Stimulated activated CD8-positive, alpha-beta memory T cell treated with anti-CD3 and anti-CD28 coated beads, Interleukin-15, amount 100 ng/mL, for 24 hours (primary cell): ENCODE results near the gene DNAH9.

Experiments
- DNase-seq: peaks from one replicate; pipeline ENCODE4 v3.0.0-alpha.2; 2020; ENCODE audit warnings: low read depth

The DNAH9 gene

DNA sequence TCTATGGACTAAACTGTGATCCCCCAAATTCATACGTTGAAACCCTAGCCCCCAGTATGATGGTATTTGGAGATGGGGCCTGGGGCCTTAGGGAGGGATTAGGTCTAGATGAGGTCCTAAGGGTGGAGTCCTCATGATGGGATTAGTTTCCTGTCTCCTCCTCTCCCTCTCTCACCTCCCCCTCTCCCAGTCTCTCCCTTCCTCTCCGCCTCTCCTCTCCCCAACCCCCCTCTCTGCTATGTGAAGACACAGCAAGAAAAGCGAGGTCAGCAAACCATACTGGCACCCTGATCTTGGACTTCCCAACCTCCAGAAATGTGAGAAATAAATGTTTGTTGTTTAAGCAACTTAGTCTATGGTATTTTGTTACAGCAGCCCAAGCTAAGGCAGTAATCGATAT lies 383.6 kb downstream of the DNAH9 start:
- DNase-seq, result no peak

DNA sequence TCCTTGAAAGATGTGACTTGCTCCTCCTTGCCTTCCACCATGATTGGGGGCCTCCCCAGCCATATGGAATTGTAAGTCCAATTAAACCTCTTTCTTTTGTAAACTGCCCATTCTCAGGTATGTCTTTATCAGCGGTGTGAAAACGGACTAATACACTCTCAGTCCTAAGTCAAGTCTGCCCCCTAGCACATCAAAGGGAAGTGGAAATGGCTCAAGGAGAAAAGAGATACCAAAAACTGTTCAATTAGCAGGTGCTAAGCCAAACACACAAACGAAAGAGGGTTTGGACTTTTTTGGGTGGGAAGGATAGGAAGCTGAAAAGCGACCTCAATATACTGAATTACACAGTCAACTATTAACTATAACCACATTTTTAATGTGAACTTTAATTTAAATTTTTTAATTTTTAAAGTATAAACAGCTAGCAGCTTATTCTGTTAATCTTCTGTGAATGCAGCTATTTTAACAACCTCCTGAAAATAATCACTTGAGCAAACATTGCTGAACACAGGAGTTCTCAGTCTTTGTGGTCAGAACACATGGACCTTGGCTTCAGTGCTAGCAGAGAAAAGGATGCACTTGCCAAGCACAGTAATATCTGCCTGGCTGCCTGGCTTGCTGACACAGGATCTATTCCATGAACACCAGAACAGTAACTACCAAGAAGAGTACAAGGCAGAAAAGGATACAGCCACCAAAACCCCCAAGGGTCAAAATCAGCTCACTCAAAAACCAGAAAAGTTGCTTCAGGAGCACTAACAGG lies 388.1 kb downstream of the DNAH9 start:
- DNase-seq, result no peak

DNA sequence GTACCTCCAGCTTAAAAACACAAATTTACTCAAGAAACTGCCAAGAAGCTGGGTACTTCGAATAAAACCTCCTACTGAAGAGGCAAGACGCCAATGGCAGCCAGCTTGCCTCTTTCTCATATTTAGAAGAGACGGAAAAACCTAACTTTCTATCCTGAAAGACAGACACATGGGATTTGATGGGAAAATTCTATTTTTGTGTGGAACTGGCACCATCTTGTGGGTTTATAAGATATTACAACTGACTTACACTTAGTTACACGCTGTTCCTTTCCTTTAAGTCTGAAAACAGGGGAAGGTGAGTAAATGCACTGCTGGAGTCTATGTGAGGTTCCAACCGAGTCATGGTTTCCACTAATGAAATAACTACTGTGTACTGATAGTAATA lies 388.7 kb downstream of the DNAH9 start:
- DNase-seq, result no peak

DNA sequence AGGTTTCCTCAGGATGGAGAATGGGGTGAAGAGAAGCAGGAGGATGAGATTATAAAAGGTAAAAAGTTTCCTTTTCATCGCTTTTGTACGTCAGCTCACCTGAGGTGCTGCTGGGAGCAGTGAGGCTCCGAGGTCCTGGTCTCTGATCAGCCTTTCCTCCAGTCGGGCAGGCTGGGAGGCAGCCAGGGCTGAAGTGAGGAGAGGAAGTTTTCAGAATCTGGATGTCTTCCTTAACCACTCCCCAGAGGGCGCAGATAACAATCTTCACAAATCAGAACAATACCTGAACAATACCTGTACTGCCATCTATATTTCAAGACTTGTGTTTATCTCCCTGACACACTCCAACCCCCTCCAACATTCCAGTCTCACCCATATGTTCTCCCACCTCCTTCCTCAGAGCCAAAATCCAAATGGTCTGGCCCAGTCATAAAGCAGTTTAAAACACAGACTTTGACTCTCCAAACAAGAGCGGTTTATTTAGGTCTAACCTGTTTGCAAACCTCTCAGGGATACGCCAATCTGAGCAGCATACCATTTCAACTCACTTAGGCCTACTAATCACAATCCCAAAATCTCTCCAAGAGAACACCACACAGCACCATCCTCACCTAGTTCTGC lies 392.2 kb downstream of the DNAH9 start:
- no peak for DNase-seq

DNA sequence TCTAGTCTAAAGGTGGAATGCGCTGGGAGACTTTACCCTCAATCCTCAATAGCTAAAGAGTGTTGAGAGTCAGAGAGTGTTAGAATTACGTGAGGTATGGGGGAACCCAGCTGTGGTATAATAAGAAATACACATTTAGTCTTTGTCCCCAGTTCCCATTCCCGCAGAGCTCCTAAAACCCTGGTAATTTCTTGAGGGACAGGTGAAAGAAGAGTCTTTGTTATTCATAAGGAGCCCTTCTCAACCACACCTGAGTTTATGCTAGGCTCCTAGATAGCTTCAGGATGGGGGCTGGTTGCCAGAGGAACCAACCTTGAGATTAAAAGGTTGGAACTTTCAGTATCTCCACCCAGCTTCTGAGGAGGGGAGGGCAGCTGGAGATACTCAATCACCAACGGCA lies 393.2 kb downstream of the DNAH9 start:
- no peak for DNase-seq

DNA sequence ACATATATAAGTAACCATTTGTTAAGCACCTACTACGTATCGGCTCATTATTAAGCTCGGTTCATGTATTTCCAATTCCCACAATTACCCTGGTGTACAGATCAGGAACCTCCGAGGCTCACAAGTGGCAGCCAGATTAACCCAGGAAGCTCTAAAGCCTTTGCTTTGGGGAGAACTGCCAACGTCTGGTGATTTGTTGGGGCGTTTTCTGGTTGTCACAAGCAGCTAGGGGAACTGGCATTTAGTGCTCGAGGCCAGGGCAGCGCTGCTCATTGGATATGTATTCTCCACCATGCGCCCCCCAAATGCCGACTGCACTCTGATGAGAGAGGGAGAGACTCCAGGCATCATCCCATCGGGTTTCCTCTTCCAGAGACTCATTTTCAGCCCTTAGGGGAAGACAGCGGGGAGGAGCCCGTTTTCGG lies 398.5 kb downstream of the DNAH9 start:
- DNase-seq, result peak; percentile 21

DNA sequence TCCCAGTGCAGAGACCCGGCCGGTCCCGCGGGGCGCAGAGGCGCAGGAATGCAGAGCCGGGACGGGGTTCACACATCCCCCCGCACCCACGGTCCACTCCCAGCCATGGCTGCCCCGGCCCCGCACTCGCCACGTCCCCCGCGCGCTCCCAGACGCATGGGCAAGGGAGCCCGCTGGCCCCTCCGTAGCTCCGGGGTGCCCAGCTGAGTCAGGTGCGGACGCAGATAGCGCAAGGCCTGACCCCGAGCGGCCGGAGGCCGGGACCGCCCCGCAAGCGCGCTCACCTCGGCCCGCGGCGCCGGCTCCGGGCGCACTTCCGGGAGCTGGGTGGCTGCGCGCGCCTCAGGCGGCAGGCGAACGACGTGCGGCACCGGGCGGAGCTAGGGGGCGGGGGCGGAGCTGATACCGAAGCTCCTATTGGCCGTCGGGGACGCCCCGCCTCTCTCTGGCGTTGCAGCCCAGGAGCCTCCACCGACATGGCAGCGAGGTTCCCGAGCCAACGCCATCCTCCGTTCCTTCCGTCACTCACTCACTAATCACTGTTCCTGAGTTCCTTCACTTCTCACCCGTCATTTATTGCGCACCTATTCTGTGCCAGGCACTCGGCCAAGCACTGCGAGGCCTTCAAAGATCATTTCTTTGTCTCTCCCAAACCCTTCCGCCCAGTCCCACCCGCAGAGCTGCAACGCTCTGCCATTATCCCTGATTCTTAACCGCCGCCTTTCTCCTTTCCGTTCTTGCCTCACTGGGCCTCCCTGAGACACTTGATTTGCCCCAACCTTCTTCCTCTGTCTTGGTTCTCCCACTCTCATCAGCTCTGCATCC lies 399.1 kb downstream of the DNAH9 start, which contains the start of gene ZNF18:
Gene ZNF18, minus strand, starts transcription at position 329 of the 825 bp plus-strand sequence. CDS start 4,646 bp downstream, outside the sequence.
- peak; percentile 91 for DNase-seq

DNA sequence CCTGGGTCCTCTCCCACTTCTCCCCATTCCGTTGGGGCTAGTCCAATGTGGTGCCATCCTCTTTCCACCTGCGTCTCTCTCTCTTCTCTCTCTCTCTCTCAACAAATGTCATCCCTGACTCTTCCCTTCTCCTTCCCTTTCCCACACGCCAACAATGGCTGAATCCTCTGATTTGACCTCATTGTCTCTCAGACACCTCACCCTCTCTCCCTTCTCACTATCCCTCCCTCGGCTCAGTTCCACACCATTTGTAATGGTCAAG lies 399.6 kb downstream of the DNAH9 start:
- DNase-seq, result no peak

DNA sequence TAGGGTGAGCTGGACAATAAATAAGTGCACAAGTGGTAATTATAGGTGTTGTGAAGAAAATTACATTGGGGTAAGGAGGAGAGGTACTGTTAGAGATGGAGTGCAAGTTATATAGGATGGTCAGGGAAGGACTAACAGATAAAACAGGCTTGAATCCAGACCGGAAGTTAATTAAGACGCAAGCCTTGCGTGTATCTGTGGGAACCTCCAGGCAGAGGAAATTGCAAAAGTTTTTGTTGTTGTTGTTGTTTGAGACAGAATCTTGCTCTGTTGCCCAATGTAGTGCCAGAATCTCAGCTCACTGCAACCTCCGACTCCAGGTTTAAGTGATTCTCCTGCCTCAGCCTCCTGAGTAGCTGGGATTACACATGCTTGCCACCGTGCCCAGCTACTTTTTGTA lies 401.4 kb downstream of the DNAH9 start:
- DNase-seq, result no peak

DNA sequence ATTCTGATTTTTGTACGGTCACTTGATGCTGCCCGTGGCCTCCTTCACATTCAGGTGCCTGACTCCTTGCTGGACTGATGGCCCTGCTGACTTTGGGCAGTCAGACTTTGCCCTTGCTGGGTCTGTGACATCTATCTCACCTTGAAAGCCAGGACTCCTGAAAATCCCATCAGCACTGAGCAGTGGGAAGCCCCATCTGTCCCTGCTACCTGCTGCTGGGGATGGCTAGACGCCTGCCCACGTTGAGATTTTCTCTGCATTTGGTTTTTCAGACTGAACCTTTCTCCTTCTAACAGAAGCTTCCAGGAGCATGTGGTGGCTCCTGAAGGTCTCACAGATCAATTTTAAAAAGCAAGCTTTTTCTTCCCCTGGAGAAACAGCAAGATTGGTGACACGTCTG lies 409.2 kb downstream of the DNAH9 start:
- no peak for DNase-seq
